Peyer's patch (tissue), 4 donors: ENCODE results near the gene PTPN12.

Source experiments
- POLR2A ChIP-seq, 2 donors: fragments of 450-650 bp; IDR thresholded peaks; one replicate each; pipeline ENCODE4 v1.5.1; 2017; ENCODE audit warnings: antibody characterized with exemption in 2 of 2, mild to moderate bottlenecking in 2 of 2, moderate library complexity in 2 of 2
- TF ChIP-seq, protein P1 (sequence below), 6 experiments: fragments of 450-650 bp in 4 of 6; fragments of 200-600 bp in 2 of 6; sonication (generic) in 1 of 6; IDR thresholded peaks; one replicate each; pipeline ENCODE4 v1.5.1; 2017 to 2019; ENCODE audit warnings: antibody characterized with exemption in 6 of 6, mild to moderate bottlenecking in 3 of 6, moderate library complexity in 1 of 6

DNA sequence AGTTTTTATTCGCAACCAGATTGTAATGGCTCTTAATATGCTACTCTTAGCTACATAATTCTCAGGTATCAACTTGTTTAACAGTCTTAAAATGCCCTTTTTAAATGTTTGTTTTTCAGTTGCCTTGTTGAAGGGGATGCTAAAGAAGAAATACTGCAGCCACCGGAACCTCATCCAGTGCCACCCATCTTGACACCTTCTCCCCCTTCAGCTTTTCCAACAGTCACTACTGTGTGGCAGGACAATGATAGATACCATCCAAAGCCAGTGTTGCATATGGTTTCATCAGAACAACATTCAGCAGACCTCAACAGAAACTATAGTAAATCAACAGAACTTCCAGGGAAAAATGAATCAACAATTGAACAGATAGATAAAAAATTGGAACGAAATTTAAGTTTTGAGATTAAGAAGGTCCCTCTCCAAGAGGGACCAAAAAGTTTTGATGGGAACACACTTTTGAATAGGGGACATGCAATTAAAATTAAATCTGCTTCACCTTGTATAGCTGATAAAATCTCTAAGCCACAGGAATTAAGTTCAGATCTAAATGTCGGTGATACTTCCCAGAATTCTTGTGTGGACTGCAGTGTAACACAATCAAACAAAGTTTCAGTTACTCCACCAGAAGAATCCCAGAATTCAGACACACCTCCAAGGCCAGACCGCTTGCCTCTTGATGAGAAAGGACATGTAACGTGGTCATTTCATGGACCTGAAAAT lies 89.7 kb downstream of the PTPN12 start:
- TF ChIP-seq, protein P1, sequence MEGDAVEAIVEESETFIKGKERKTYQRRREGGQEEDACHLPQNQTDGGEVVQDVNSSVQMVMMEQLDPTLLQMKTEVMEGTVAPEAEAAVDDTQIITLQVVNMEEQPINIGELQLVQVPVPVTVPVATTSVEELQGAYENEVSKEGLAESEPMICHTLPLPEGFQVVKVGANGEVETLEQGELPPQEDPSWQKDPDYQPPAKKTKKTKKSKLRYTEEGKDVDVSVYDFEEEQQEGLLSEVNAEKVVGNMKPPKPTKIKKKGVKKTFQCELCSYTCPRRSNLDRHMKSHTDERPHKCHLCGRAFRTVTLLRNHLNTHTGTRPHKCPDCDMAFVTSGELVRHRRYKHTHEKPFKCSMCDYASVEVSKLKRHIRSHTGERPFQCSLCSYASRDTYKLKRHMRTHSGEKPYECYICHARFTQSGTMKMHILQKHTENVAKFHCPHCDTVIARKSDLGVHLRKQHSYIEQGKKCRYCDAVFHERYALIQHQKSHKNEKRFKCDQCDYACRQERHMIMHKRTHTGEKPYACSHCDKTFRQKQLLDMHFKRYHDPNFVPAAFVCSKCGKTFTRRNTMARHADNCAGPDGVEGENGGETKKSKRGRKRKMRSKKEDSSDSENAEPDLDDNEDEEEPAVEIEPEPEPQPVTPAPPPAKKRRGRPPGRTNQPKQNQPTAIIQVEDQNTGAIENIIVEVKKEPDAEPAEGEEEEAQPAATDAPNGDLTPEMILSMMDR (IDR thresholded peaks at IDR 0.05) = no peak
- TF ChIP-seq POLR2A (IDR thresholded peaks at IDR 0.05) = no peak
